ENCODE measurements around the gene KCNH8.

KCNH8 gene

DNA sequence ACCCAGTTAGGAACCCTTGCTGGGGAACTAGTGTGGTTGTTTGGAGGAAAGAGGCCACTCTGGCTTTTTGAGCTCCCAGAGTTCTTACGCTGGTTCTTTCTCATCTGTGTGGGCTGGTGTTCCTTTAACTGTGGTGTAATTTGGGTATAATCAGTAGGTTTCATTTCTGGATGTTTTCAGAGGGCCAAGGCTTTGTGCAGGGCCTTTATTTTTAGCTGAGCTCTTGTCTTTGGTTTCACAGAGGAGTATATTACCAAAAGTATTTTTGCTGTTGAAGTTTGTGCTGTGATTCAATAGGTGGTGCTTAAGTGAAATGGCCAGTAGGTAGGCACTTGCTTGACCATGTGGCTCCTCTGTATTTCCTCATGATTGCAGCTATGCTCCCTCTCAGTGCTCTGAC, 357.9 kb downstream of the KCNH8 start:
- DNase-seq, result no peak

DNA sequence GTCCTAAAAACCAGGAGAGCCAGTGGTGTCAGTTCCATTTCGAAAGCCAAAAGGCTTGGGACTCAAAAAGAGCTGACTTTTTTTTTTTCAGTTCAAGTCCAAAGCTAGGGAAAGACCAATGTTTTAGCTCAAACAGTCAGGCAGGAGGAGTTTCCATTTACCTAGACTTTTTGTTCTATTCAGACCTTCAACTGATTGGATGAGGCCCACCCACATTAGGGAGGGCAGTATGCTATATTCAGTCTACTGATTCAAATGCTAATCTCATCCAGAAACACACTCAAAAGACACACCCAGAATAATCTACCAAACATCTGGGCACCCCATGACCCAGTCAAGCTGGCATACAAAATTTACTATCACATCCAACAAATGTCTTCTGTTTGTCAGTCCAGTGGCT, 374.0 kb downstream of the KCNH8 start:
- DNase-seq, result no peak

- DNase-seq, result no peak
Measured at GRCh38 chr3:19526071-19526470, 377.8 kb downstream of the KCNH8 start.

DNA sequence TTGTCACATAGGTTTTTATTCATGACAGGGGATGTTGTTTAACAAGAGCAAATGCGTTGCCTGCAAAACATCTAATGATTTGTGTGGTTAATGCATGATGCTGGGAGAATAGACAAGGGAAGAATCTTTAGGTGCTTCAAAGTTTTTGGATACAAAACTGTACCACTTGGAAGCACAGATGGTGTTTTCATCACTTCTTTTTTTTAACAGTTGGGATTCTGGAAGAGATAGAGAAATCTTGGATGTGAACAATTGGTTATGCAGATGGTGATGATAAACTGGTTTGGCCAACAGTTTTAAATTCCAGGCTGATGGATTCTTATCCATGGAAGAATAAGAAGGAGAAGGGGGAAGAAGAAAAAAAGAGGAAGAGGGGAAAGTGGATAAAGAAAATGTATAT, 379.4 kb downstream of the KCNH8 start:
- DNase-seq, result no peak

DNA sequence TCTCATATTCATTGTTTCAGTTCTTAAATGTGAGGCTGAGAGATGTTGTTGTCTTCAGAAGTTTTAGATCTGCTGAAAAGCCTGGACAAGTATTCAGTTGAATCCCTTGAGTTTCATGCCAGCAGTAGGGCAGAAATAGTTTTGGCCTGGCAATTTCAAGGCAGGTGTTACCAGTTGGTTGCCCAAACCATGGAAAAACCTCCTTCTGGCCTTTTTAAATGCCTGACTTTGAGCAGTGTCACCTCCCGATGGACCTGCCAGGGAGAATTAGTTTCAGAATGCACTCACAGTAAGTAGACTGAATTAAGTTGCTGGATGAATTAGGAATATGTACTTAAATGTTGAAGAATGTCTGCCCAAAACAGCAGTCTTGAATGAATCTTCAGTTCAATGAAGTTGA, 383.1 kb downstream of the KCNH8 start:
- DNase-seq, result no peak

DNA sequence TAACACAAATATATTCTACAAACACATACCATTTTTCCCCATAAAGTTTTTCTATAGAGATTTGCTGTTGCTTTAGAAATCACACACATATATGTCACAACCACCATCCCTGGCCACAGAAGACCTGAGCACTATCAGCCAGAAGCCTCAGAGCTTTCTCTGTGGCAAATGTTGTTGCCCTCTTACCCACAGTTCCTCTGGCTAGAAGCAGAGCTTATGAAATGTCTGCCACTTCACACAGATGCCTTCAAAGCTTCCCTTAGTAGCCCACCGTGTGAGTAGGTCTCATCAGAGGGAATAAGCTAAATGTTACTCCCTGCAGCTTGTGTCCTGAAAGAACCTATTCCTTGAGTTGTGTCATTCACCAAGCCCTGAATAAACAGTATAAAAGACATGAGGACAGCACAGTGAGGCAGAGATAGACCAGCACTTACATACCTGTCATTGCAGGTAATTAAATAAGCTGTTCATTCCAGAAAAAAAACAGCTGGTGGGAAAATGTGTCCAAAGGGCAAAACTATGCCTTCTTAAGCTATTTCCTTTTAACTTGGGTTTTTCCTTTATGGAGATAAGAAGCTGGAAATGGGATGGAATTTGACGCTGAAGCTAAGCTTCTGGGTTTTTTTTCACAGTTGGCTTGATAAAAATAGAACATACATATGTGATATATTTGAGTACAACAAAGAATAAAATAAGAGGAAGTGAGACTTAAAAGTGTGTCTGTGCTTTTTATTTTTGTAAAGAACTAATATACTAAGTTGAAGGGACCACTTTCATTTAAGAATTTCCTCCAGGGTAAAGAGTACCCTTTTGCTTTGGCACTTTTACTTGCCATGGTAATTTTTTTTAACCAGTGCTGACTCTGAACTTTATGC, 391.4 kb downstream of the KCNH8 start:
- peak; percentile 23 to 28 for DNase-seq

DNA sequence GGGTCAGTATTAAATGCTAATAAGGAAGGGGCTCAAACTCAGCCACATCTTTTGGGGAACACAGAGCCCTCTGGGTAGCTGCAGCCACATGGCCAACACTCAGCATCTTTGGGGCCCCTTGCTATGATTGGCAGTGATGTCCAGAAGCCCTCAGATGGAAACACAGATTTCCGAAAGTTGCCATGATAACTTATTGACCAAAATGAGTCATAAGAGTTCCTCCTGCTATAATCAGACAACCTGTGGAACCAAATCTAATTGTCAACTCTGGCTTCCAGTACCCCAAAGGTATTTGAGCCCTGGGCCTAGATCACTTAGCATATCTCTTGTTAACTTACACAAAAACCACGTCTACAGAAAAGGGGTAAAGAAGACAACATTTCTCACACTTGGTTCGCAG, 392.2 kb downstream of the KCNH8 start:
- no peak for DNase-seq

DNA sequence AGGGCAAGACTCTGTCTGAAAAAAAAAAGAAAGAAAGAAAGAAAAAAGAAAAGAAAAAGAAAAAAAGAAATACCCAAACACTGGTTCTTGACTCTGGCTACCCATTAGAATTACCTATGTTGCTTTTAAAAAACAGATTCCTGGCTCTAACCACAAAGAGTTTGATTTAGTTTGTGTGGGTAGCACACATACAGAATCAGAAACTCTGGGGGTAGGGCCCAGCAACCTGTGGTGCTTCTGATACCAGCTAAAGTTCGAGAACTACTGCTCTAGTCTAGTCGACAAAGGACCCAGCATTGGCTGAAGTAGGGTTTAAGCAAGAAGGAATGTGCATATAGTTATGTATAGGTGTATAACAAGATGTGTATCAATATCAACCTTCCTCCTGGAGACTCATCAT, 393.0 kb downstream of the KCNH8 start:
- DNase-seq, result no peak

DNA sequence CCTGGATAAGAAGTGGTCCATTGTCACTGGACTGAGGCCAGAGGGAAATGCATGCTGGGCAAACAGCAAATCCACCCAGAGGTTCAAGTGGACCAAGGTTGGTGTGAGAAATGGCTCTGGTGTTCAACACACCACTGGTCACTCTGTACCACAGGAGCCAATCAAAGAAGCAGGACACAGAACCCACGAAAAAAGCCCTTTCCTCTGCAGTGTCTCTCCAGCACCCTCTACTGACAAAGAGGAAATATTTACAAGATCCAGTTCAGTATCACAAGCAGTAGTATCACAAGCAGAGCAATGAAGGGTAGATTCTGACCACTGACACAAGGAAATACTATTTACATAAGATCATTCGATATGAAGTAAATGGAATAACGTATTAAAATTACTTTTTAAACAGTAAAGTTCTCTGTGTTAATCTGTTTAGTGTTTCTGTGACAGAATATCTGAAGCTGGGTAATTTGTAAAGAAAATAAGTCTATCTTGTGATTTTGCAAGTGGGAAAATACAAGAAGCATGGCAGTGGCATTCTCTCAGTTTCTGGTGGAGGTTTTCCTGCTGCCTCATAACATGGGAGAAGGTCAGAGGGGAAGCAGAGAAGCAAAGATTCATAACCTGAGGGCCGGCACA, 395.0 kb downstream of the KCNH8 start:
- DNase-seq, result peak; percentile 36 to 73

- DNase-seq, result no peak
Measured at GRCh38 chr3:19547665-19548464, 399.6 kb downstream of the KCNH8 start.

- DNase-seq, result peak in 1 of 2 experiments; percentile 11
Measured at GRCh38 chr3:19559724-19560442, 411.6 kb downstream of the KCNH8 start.

GRCh38 chr3:19573644-19574043, 425.3 kb downstream of the KCNH8 start:
- DNase-seq, result no peak

DNA sequence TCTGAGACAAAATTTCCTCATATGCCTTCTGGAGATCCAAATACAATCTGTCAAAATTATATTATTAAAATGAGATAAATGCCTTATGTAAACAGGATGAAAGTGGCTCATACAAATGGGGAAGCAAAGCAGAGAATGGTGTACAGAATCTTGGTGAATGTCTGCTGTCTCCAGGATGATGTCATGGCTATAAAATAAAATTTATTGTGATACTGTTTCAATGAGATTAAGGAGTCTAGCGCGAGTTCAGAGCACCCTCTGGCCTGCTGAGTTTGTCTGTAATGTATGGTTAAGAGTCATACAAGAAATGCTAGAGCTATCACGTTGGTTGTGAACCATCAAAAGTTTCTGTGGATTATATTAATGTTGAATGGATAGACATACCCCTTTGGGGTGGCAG, 426.0 kb downstream of the KCNH8 start:
- DNase-seq, result no peak

GRCh38 chr3:19576343-19576742, 428.0 kb downstream of the KCNH8 start:
- DNase-seq, result no peak
